Limb (tissue), 2 donors: ENCODE measurements around the gene SFPQ.
"Not testable (repeated sequence)": the region's sequence is repeated elsewhere in the genome, so short reads cannot be mapped to it uniquely, and the experiment has no call there.

Experiments
- DNase-seq, 2 donors: peaks; one replicate each; pipeline ENCODE4 v3.0.0-alpha.2; 2016; ENCODE audit errors: extremely low spot score in 2 of 2

The SFPQ gene, protein sequence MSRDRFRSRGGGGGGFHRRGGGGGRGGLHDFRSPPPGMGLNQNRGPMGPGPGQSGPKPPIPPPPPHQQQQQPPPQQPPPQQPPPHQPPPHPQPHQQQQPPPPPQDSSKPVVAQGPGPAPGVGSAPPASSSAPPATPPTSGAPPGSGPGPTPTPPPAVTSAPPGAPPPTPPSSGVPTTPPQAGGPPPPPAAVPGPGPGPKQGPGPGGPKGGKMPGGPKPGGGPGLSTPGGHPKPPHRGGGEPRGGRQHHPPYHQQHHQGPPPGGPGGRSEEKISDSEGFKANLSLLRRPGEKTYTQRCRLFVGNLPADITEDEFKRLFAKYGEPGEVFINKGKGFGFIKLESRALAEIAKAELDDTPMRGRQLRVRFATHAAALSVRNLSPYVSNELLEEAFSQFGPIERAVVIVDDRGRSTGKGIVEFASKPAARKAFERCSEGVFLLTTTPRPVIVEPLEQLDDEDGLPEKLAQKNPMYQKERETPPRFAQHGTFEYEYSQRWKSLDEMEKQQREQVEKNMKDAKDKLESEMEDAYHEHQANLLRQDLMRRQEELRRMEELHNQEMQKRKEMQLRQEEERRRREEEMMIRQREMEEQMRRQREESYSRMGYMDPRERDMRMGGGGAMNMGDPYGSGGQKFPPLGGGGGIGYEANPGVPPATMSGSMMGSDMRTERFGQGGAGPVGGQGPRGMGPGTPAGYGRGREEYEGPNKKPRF

GRCh38 chr1:35192853-35193664 lies at the start of gene SFPQ:
TSS of gene SFPQ (minus strand) at chr1:35193145. CDS start at chr1:35193049, 96 bp downstream.
- DNase-seq, result peak; percentile 99

DNA sequence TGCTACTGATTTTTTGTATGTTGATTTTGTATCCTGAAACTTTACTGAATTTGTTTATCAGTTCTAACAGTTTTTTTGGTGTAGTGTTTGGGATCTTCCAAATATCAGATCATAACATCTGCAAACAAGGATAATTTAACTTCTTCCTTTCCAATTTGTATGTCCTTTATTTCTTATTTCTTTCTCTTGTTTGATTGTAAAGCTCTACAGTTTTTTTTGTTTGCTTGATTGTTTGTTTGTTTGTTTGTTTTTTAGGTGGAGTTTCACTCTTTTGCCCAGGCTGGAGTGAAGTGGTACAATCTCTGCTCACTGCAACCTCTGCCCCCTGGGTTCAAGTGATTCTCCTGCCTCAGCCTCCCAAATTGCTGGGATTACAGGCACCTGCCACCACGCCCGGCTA lies 43.8 kb upstream of the SFPQ start:
- not testable (repeated sequence) for DNase-seq

GRCh38 chr1:35231287-35231686 lies 38.3 kb upstream of the SFPQ start:
- DNase-seq, result no peak

DNA sequence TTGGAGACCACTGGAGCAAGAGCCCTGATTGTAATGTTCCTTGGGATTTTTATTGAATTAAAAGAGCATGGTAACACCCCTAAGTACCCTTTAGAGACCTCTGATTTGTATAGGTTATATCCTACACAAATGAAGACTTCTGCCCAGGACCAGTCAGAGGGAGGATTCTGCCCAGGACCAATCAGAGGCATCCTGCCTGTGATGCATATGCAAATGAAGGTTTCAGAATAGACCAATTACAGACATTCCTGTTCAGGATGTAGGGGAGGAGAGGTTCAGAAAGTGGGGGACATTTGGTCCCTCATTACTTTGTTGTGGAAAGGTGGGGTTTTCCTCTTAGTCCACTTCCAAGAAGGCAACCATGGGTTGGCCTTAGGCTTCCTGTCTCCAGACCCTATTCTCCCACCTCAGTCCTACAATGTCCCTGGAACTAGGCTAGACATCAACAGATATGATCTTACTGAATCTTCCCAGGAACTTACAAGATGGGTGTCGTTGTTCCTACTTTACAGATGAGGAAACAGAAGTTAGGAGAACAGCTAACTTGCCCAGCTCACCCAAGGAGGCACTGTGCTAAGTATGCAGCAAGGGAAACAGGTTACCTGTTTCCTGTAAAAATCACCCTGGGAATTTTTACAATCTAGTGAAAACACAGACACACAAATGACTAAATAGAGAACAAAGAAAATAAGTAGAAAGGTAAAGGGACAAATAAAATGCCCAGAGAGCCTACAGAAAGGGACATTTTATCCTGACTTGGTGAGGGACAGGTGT lies 36.8 kb upstream of the SFPQ start:
- DNase-seq, result no peak

GRCh38 chr1:35226546-35226945 lies 33.6 kb upstream of the SFPQ start:
- no peak for DNase-seq

DNA sequence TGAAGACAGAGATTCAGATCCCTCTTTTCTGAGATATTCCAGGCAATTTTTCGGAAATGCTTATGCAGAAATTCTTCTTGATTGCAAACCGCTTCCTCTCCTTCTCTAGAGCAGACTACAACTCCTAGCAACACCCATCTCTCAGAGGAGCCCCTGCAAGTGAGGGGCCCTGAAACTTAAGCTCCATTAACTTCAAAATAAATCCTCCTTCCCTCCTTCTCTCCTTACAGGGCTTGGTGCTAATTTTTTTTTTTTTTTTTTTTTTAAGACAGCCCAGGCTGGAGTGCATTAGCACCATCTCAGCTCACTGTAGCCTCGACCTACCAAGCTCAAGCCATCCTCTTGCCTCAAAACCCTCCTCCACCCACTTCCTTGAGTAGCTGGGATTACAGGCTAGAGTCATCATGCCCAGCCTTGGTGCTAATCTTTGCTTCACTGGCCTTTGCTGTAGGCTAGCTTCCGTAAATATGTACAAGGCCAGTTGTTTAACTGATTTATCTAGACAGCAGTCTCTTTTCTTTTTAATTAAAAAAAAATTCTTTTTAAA lies 30.2 kb upstream of the SFPQ start:
- no peak for DNase-seq

DNA sequence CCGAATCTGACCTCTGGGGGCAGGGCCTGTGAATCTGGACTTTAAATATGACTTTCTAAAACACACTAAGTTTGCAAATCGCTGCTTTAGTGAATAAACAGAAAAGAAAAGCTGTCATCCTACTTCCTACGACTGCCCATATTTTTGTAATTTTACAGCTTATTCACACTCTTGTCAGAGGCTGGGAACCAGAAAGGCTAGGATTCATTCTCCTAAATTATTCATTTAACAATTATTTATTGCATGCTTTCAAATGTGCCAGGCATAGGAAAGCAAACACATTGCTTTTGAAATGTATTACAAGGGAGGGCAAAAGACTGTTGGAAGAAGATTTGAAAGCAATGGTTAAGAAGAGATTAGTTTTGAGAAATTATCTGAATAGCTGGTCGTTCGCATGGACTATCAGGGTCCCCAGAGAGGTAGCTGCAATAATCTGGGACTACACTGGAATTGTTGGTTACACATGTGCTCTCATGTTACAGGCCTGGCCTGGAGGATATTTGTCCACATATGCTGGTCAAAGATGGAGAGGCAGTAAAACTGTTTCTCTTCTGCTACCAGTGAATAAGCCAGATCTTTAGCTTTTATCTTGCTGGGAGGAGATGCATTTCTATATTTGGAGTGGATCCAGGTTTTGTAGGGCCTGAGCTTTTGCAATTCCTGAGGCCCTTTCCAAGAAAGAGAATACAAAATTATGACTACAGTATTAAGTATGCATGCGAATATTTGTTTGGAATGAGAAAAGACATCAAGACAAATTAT lies 29.6 kb upstream of the SFPQ start:
- DNase-seq, result peak in 1 of 2 donors; percentile 12

GRCh38 chr1:35220976-35221375 lies 28.0 kb upstream of the SFPQ start:
- no peak for DNase-seq

DNA sequence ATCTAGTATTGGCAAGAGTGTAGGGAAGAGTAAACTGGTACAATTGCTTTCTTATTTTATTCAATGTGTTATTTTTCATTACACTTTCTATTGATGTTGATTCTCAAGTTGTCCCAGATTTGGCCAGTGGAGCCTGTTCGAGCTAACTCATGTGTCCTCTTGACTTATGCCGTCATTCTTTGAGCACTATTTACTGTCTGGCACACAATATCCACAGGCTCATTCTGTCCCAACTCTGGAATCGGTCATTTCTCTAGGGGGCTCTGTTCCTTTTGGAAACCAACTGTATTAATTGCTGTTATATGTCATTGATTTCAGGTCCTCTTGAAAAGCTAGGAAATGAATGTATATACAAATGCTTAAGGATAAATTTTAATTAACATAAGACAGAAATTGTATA lies 22.4 kb upstream of the SFPQ start:
- no peak for DNase-seq

DNA sequence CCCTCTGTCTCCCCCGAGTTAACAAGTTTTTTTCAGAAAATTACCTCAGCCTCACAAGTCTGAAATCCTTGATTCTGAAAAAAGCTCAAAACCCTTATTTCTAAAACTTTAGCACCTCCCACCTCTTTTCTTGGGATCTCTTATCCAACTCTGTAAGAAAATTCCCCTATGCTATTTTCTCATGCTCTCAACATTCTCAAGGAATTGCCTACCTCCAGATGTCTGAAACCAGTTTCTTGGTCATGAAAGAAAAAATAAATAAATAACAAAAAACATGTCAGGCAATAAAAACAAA lies 18.1 kb upstream of the SFPQ start:
- no peak for DNase-seq

DNA sequence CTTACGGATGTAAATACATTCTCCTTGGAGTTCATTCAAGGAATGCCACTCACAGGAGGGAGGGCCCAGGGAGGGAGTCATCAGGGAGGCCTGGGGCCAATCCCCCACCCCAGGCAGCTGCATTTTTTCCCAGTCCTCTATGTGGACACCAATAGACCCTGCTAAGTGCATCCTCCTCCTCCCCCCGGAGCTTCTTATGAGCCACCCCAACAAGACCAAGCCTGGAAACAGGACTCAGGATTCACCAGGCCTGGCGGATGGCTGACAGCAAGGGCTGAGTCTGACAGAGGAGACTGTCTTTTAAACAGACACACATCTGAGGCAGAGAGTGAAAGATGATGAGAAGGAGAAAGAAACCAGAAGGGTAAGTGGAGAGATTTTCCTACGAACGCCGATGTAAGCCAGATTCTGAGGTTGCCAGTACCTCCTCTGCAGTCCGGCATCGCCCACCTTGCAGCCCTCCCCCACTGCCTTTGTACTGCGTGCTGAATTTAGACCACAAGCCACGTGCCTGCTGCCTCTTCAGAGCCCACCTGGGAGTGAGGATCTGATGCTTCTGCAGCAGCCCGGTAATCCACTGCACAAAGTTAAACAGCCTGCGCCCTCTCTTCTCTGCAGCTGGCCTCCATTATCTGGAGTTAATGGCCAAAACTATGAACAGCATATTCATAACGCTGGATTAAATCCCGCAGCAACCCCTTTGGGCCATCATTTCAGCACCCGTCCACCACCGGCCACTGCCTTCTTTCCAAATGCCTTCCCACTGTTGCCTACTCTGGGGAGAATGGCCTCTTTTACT lies 17.6 kb upstream of the SFPQ start:
- DNase-seq, result peak in 1 of 2 donors; percentile 57

GRCh38 chr1:35203295-35203694 lies 10.3 kb upstream of the SFPQ start:
- no peak for DNase-seq

- DNase-seq, result peak; percentile 74 to 79
These were observed 9.2 kb upstream of the SFPQ start for GRCh38 chr1:35202048-35202719.

DNA sequence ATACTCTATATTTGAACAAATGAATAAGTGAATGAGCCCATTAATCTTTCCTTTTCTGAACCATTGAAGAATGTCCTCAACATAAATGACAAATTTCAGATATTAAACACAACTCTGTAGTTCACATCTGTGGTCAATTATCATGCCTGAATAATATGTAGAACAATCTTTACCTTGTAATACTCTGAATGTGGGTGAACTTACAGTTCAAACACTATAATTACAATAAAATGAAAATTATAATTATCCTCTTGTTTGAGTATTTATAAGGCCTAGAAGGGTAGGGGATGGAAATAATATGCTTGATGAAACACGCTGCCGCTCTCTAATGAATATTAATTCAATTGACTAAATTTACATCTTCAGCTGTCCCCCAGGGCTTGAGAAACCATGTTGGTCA lies 8.7 kb upstream of the SFPQ start:
- DNase-seq, result no peak

DNA sequence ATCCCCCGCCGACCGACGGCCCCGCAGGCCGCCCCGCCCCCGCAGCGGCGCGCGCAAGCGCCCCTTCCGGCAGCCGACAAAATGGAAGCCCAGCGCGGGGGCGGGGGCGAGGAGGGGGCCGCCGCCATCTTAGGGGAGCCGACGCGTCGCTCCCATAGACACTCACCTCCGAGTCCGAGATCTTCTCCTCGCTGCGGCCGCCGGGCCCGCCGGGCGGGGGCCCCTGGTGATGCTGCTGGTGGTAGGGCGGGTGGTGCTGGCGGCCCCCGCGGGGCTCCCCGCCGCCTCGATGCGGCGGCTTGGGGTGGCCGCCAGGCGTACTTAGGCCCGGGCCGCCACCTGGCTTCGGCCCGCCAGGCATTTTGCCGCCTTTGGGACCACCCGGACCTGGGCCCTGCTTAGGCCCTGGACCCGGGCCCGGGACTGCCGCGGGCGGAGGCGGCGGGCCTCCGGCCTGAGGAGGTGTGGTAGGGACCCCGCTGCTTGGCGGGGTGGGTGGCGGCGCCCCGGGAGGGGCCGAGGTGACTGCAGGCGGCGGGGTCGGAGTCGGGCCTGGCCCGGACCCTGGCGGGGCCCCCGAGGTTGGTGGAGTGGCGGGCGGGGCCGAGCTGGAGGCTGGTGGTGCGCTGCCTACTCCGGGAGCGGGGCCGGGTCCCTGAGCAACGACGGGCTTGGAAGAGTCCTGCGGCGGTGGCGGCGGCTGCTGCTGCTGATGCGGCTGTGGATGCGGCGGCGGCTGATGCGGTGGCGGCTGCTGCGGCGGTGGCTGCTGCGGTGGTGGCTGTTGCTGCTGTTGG lies 691 bp downstream of the SFPQ start:
- peak; percentile 81 to 92 for DNase-seq

DNA sequence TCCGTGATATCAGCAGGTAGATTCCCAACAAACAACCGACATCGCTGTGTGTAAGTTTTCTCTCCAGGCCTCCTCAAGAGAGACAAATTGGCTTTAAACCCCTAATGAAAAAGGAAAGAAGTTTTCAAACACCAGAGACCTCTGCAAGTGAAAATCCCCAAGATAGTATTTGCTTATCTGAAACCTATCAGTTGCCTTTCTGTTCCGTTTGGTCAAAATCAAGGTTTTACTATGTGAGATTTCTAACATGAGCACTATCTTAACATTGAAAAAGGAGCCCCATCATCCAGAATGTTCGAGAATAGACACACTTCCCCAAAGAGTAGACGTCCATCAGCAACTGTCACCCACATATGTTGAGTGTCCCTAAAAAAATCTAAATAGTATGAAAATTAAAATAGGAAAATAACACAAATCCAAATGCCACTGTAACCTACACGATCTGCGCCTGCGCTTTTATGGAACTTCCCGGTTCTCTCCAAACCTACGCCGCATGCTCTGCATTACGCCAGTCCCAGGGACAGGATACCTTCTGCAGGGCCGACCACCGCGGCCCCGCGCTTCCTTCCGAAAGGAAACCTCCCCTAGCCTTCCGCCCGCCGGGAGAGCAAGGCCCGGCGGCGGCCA lies 1.4 kb downstream of the SFPQ start:
- DNase-seq, result no peak

DNA sequence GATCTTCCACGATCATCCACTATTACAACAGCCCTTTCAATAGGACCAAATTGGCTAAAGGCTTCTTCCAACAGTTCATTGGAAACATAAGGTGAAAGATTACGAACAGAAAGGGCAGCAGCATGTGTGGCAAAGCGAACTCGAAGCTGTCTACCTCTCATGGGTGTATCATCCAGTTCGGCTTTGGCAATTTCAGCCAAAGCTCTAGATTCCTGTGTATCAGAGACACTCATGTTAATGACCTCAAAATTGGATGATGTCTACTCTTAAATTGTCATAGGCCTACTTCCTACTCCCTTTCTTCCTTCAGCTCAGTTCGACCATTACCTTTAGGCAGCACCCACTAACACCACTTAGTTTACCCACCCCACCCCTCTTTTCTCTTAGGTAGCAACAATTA lies 2.2 kb downstream of the SFPQ start:
- DNase-seq, result no peak
